ENCODE results near the gene FAM53B.

GRCh38 chr10:124605001-124605370 lies 139.2 kb downstream of the FAM53B start:
- TF ChIP-seq CTCF (IDR thresholded peaks at IDR 0.05) = no peak
- no peak for TF ChIP-seq POLR2AphosphoS5 (IDR thresholded peaks at IDR 0.05)
